ENCODE measurements around the gene SLC2A11. TPM values are rescaled to one million over a fixed set of nuclear protein-coding genes. Genes with fewer than 3 reads are reported as not detected.
"Not testable (repeated sequence)": the region's sequence is repeated elsewhere in the genome, so short reads cannot be mapped to it uniquely, and the experiment has no call there.

SLC2A11 gene
- total and polyA plus RNA-seq, 4 donors: 17.4 to 44.3 (median 22.4) TPM

- not testable (repeated sequence) for DNase-seq (ENCODE audit: low read depth in 4 of 6, low spot score in 6 of 6); H3K27me3 ChIP-seq (ENCODE audit: control insufficient read depth, insufficient read depth, low read length); H3K9me3 ChIP-seq (ENCODE audit: control insufficient read depth, insufficient read depth, low read length); H3K4me3 ChIP-seq (ENCODE audit: low read depth, low read length); H3K27ac ChIP-seq (ENCODE audit: low read depth, low read length)
- H3K36me3 ChIP-seq (ENCODE audit: control insufficient read depth, insufficient read depth, low read length): peaks cover 15% of the 10 kb centered on the region
- no CpG with 5 or more reads among the region's 8 CpGs for WGBS (ENCODE audit: insufficient coverage)
- peaks cover 22% of the 10 kb centered on the region for H3K4me1 ChIP-seq (ENCODE audit: control insufficient read depth, insufficient read depth, low read length)
Measured at GRCh38 chr22:23860187-23860586, 2.5 kb downstream of the SLC2A11 start.

GRCh38 chr22:23862103-23862502, 4.4 kb downstream of the SLC2A11 start:
- Histone ChIP-seq H3K36me3 (ENCODE audit: control insufficient read depth, insufficient read depth, low read length) (peaks cover 24% of the 10 kb centered on the region), H3K4me1 (ENCODE audit: control insufficient read depth, insufficient read depth, low read length) (peaks cover 16% of the 10 kb centered on the region), H3K9me3 (ENCODE audit: control insufficient read depth, insufficient read depth, low read length) (no peaks in the 10 kb centered on the region), H3K4me3 (ENCODE audit: low read depth, low read length) (no peak overlapping the region), H3K27ac (ENCODE audit: low read depth, low read length) (no peak overlapping the region), H3K27me3 (ENCODE audit: control insufficient read depth, insufficient read depth, low read length) (no peaks in the 10 kb centered on the region)
- DNase-seq (ENCODE audit: low read depth in 4 of 6, low spot score in 6 of 6): peak in 1 of 6 donors; percentile 51
- 71% methylated on average over 1 of the region's 3 CpGs for WGBS (ENCODE audit: insufficient coverage)

DNA sequence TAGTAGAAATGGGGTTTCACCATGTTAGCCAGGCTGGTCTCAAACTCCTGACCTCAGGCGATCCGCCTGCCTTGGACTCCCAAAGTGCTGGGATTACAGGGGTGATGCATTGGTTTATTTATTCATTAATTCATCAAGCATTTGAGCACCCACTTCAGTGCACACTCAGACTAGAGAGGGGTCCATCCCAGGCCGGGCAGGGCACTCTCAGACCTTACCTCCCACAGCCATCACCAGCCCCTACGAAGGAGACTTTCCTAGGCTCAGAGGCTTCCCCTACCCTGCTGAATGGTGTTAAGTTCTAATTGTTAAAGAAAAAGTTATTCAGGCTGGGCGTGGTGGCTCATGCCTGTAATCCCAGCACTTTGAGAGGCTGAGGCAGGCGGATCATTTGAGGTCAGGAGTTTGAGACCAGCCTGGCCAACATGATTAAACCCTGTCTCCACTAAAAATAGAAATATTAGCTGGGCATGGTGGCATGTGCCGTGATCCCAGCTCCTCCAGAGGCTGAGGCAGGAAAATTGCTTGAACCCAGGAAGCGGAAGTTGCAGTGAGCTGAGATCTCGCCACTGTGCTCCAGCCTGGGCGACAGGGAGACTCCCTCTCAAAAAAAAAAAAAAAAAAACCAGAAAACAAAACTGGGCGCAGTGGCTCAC, 7.0 kb downstream of the SLC2A11 start:
- H3K4me1 ChIP-seq (ENCODE audit: control insufficient read depth, insufficient read depth, low read length); H3K27me3 ChIP-seq (ENCODE audit: control insufficient read depth, insufficient read depth, low read length); H3K9me3 ChIP-seq (ENCODE audit: control insufficient read depth, insufficient read depth, low read length); DNase-seq (ENCODE audit: low read depth in 4 of 6, low spot score in 6 of 6); H3K4me3 ChIP-seq (ENCODE audit: low read depth, low read length); H3K27ac ChIP-seq (ENCODE audit: low read depth, low read length): not testable (repeated sequence)
- H3K36me3 ChIP-seq (ENCODE audit: control insufficient read depth, insufficient read depth, low read length): peaks cover 39% of the 10 kb centered on the region
- WGBS (ENCODE audit: insufficient coverage): 83% methylated on average over 1 of the region's 11 CpGs

DNA sequence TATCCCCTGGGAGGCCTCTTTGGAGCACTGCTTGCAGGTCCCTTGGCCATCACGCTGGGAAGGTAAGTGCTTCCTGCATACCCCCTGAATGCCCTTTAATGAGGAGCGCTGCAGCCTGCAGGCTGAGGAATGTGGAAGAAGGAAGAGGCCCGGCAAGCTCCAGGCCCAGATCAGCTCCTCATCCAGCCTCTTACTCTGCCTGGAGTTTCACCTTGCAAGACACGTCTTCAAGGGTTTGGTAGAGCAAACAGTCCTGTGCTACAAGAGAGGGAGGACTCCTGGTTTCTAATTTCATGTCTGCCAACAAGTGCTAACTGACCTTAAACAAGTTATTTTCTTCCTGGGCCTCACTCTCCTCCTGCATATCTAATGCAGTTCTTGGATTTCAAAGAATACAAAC, 10.9 kb downstream of the SLC2A11 start:
- H3K4me3 ChIP-seq (ENCODE audit: low read depth, low read length): no peak overlapping the region
- 80% methylated on average over 2 of the region's 4 CpGs for WGBS (ENCODE audit: insufficient coverage)
- no peak for DNase-seq (ENCODE audit: low read depth in 4 of 6, low spot score in 6 of 6)
- no peaks in the 10 kb centered on the region for H3K9me3 ChIP-seq (ENCODE audit: control insufficient read depth, insufficient read depth, low read length)
- H3K27ac ChIP-seq (ENCODE audit: low read depth, low read length): no peak overlapping the region
- no peaks in the 10 kb centered on the region for H3K27me3 ChIP-seq (ENCODE audit: control insufficient read depth, insufficient read depth, low read length)
- H3K36me3 ChIP-seq (ENCODE audit: control insufficient read depth, insufficient read depth, low read length): peaks cover 37% of the 10 kb centered on the region
- no peaks in the 10 kb centered on the region for H3K4me1 ChIP-seq (ENCODE audit: control insufficient read depth, insufficient read depth, low read length)

GRCh38 chr22:23874871-23875270, 17.2 kb downstream of the SLC2A11 start:
- peak in 1 of 6 donors; percentile 12 for DNase-seq (ENCODE audit: low read depth in 4 of 6, low spot score in 6 of 6)
- no CpG with 5 or more reads among the region's 4 CpGs for WGBS (ENCODE audit: insufficient coverage)
- H3K9me3 ChIP-seq (ENCODE audit: control insufficient read depth, insufficient read depth, low read length): no peaks in the 10 kb centered on the region
- H3K27ac ChIP-seq (ENCODE audit: low read depth, low read length): no peak overlapping the region
- H3K4me1 ChIP-seq (ENCODE audit: control insufficient read depth, insufficient read depth, low read length): peaks cover 5% of the 10 kb centered on the region
- no peaks in the 10 kb centered on the region for H3K27me3 ChIP-seq (ENCODE audit: control insufficient read depth, insufficient read depth, low read length)
- H3K4me3 ChIP-seq (ENCODE audit: low read depth, low read length): no peak overlapping the region
- peaks cover 37% of the 10 kb centered on the region for H3K36me3 ChIP-seq (ENCODE audit: control insufficient read depth, insufficient read depth, low read length)

DNA sequence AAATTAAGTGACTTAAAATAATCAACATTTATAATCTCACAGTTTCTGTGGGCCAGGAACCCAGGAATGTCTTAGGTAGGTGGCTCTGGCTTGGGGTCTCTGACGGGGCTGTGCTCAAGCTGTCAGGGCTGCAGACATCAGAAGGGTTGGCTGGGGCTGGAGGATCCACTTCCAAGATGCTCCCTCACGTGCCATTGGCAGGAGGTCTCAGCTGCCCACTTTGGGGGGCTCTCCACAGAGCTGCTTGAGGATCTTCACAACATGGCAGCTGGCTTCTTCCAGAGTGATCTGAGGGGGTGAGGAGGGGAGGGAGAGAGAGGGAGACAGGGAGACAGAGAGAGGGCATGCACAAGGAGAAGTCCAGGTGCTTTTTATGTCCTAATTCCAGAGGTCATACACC, 18.1 kb downstream of the SLC2A11 start:
- Histone ChIP-seq H3K4me1 (ENCODE audit: control insufficient read depth, insufficient read depth, low read length) (peaks cover 5% of the 10 kb centered on the region), H3K27me3 (ENCODE audit: control insufficient read depth, insufficient read depth, low read length) (no peaks in the 10 kb centered on the region), H3K4me3 (ENCODE audit: low read depth, low read length) (no peak overlapping the region), H3K9me3 (ENCODE audit: control insufficient read depth, insufficient read depth, low read length) (no peaks in the 10 kb centered on the region), H3K27ac (ENCODE audit: low read depth, low read length) (no peak overlapping the region), H3K36me3 (ENCODE audit: control insufficient read depth, insufficient read depth, low read length) (peaks cover 37% of the 10 kb centered on the region)
- no peak for DNase-seq (ENCODE audit: low read depth in 4 of 6, low spot score in 6 of 6)
- WGBS (ENCODE audit: insufficient coverage): 83% methylated on average over 2 of the region's 2 CpGs

- no peak for DNase-seq (ENCODE audit: low read depth in 4 of 6, low spot score in 6 of 6)
- Histone ChIP-seq H3K4me3 (ENCODE audit: low read depth, low read length) (no peak overlapping the region), H3K4me1 (ENCODE audit: control insufficient read depth, insufficient read depth, low read length) (peaks cover 5% of the 10 kb centered on the region), H3K27ac (ENCODE audit: low read depth, low read length) (no peak overlapping the region), H3K36me3 (ENCODE audit: control insufficient read depth, insufficient read depth, low read length) (peaks cover 49% of the 10 kb centered on the region), H3K9me3 (ENCODE audit: control insufficient read depth, insufficient read depth, low read length) (no peaks in the 10 kb centered on the region), H3K27me3 (ENCODE audit: control insufficient read depth, insufficient read depth, low read length) (no peaks in the 10 kb centered on the region)
- WGBS (ENCODE audit: insufficient coverage): 96% methylated on average over 8 of the region's 8 CpGs
Measured at GRCh38 chr22:23877566-23877965, 19.9 kb downstream of the SLC2A11 start.

- H3K27ac ChIP-seq (ENCODE audit: low read depth, low read length): no peak overlapping the region
- no peak overlapping the region for H3K4me3 ChIP-seq (ENCODE audit: low read depth, low read length)
- no peaks in the 10 kb centered on the region for H3K27me3 ChIP-seq (ENCODE audit: control insufficient read depth, insufficient read depth, low read length)
- H3K36me3 ChIP-seq (ENCODE audit: control insufficient read depth, insufficient read depth, low read length): peaks cover 53% of the 10 kb centered on the region
- H3K4me1 ChIP-seq (ENCODE audit: control insufficient read depth, insufficient read depth, low read length): peaks cover 5% of the 10 kb centered on the region
- peak in 1 of 6 donors; percentile 13 for DNase-seq (ENCODE audit: low read depth in 4 of 6, low spot score in 6 of 6)
- H3K9me3 ChIP-seq (ENCODE audit: control insufficient read depth, insufficient read depth, low read length): no peaks in the 10 kb centered on the region
- whole genome bisulfite sequencing (ENCODE audit: insufficient coverage): 73% methylated on average over 5 of the region's 7 CpGs
Measured at GRCh38 chr22:23878219-23878618, 20.5 kb downstream of the SLC2A11 start.

- Histone ChIP-seq H3K4me3 (ENCODE audit: low read depth, low read length) (no peak overlapping the region), H3K36me3 (ENCODE audit: control insufficient read depth, insufficient read depth, low read length) (peaks cover 54% of the 10 kb centered on the region), H3K27ac (ENCODE audit: low read depth, low read length) (no peak overlapping the region), H3K27me3 (ENCODE audit: control insufficient read depth, insufficient read depth, low read length) (no peaks in the 10 kb centered on the region), H3K9me3 (ENCODE audit: control insufficient read depth, insufficient read depth, low read length) (no peaks in the 10 kb centered on the region), H3K4me1 (ENCODE audit: control insufficient read depth, insufficient read depth, low read length) (peaks cover 4% of the 10 kb centered on the region)
- WGBS (ENCODE audit: insufficient coverage): 84% methylated on average over 20 of the region's 20 CpGs
- DNase-seq (ENCODE audit: low read depth in 4 of 6, low spot score in 6 of 6): no peak
Measured at GRCh38 chr22:23882370-23882769, 24.7 kb downstream of the SLC2A11 start.

GRCh38 chr22:23883658-23884057, 26.0 kb downstream of the SLC2A11 start:
- WGBS (ENCODE audit: insufficient coverage): 97% methylated on average over 5 of the region's 9 CpGs
- Histone ChIP-seq H3K36me3 (ENCODE audit: control insufficient read depth, insufficient read depth, low read length) (peaks cover 50% of the 10 kb centered on the region), H3K9me3 (ENCODE audit: control insufficient read depth, insufficient read depth, low read length) (no peaks in the 10 kb centered on the region)

More at GRCh38 chr22:23883658-23884057, 26.0 kb downstream of the SLC2A11 start:
- Histone ChIP-seq H3K27ac (ENCODE audit: low read depth, low read length) (no peak overlapping the region), H3K4me3 (ENCODE audit: low read depth, low read length) (no peak overlapping the region), H3K4me1 (ENCODE audit: control insufficient read depth, insufficient read depth, low read length) (no peaks in the 10 kb centered on the region), H3K27me3 (ENCODE audit: control insufficient read depth, insufficient read depth, low read length) (no peaks in the 10 kb centered on the region)
- DNase-seq (ENCODE audit: low read depth in 4 of 6, low spot score in 6 of 6): no peak
